ENCODE measurements around the gene GPR135.
A peak's percentile ranks its signal among the peaks of the same experiment; 100 is the strongest.

The GPR135 gene

DNA sequence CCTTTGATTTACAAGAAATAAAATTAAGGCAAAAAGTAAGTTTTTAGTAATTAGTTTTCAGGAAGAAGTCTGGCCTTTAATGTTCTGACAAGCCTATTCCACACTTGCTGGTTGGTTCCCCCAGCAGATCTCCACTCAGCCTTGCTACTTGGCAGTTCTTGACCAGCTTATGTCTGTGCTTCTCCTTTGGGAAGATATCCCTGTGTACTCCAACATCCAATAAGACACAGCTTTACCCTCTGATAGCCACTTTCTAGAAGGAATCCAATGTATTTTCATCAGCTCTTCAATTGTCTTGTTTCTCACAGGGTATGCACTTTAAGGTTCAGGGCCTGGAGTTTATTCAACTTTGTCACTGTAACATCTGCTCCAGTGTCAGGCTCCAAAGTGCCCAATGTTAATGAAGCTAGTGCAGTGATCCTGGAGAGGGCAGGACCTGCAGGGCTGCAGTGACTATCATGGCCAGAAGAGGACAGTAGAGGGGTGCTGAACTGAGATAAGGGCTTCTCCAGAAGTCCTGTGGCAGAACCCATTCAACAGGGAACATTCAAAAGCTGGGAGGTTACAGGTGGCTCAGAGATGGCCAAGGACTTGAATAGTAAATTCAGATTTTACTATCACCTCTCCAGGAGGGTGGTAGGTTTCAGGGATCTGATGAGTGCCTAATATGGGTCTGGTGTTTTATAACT lies 42.0 kb upstream of the GPR135 start:
- TF ChIP-seq, protein P1, sequence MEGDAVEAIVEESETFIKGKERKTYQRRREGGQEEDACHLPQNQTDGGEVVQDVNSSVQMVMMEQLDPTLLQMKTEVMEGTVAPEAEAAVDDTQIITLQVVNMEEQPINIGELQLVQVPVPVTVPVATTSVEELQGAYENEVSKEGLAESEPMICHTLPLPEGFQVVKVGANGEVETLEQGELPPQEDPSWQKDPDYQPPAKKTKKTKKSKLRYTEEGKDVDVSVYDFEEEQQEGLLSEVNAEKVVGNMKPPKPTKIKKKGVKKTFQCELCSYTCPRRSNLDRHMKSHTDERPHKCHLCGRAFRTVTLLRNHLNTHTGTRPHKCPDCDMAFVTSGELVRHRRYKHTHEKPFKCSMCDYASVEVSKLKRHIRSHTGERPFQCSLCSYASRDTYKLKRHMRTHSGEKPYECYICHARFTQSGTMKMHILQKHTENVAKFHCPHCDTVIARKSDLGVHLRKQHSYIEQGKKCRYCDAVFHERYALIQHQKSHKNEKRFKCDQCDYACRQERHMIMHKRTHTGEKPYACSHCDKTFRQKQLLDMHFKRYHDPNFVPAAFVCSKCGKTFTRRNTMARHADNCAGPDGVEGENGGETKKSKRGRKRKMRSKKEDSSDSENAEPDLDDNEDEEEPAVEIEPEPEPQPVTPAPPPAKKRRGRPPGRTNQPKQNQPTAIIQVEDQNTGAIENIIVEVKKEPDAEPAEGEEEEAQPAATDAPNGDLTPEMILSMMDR (IDR thresholded peaks at IDR 0.05; ENCODE audit: low read depth, low read length), result peak; percentile 98
- no peak overlapping the region for H3K4me3 ChIP-seq (replicated peaks in 1 of 2; ENCODE audit: low read depth in 2 of 2, low read length in 2 of 2)
- DNase-seq (ENCODE audit: low read depth in 2 of 2), result peak; percentile 61 to 68

DNA sequence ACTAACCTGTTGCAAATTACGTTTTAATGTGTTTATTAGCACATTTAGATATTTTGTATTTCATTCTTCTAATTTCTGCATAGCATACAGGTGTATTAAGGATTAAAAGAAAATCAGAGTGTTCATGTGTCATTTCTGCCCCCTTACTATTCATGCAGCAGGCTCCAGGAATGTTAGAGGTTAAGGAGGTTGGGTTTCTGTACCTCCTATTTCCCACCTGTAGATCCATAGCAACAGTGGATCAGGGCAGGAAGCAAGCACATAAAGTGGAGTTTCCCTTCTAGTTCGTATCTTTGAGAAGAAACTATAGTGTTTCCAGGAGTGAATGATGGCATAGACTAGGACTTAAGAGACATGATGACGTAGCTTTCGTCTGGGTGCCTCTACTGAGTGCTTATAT lies 38.1 kb upstream of the GPR135 start:
- no peak for DNase-seq (ENCODE audit: low read depth in 2 of 2)
- TF ChIP-seq, protein P1 (IDR thresholded peaks at IDR 0.05; ENCODE audit: low read depth, low read length), result no peak
- no peak overlapping the region for H3K4me3 ChIP-seq (replicated peaks in 1 of 2; ENCODE audit: low read depth in 2 of 2, low read length in 2 of 2)

- TF ChIP-seq, protein P1 (IDR thresholded peaks at IDR 0.05; ENCODE audit: low read depth, low read length), result no peak
- no peak for DNase-seq (ENCODE audit: low read depth in 2 of 2)
Observed at GRCh38 chr14:59500732-59501131, 35.6 kb upstream of the GPR135 start.

DNA sequence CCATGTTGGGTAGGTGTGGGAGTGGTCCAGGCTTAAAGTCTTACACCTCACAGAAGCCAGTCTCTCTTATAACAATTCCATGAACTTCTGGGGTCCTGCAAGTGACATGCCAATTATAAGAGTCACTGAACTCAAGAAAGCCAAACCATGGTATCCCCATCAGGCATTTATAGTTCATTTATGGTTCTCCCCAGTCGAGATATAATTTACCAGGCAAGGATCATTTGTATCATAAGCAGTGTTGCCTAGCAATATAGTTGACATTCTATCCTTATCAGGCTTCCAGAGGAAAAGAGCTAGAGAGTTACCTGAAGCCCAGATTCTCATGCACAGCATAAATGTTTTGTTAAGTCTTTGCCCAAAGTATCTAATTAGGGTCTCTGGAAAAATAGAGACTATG lies 27.2 kb upstream of the GPR135 start:
- TF ChIP-seq, protein P1 (IDR thresholded peaks at IDR 0.05; ENCODE audit: low read depth, low read length), result no peak
- no peak for DNase-seq (ENCODE audit: low read depth in 2 of 2)
- H3K4me3 ChIP-seq (replicated peaks in 1 of 2; ENCODE audit: low read depth in 2 of 2, low read length in 2 of 2), result no peak overlapping the region

More at GRCh38 chr14:59500732-59501131, 35.6 kb upstream of the GPR135 start:
- no peak overlapping the region for H3K4me3 ChIP-seq (replicated peaks in 1 of 2; ENCODE audit: low read depth in 2 of 2, low read length in 2 of 2)

GRCh38 chr14:59490756-59491155 lies 25.6 kb upstream of the GPR135 start:
- TF ChIP-seq, protein P1 (IDR thresholded peaks at IDR 0.05; ENCODE audit: low read depth, low read length), result no peak
- H3K4me3 ChIP-seq (replicated peaks in 1 of 2; ENCODE audit: low read depth in 2 of 2, low read length in 2 of 2), result no peak overlapping the region
- peak in 1 of 2 donors; percentile 15 for DNase-seq (ENCODE audit: low read depth in 2 of 2)

GRCh38 chr14:59484639-59485175 lies 19.5 kb upstream of the GPR135 start:
- TF ChIP-seq, protein P1 (IDR thresholded peaks at IDR 0.05; ENCODE audit: low read depth, low read length), result no peak
- peak in 1 of 2 donors; percentile 51 for DNase-seq (ENCODE audit: low read depth in 2 of 2)
- H3K4me3 ChIP-seq (replicated peaks in 1 of 2; ENCODE audit: low read depth in 2 of 2, low read length in 2 of 2), result peak overlapping the region; percentile 90

All from cardiac fibroblast (primary cell).